ENCODE measurements around the gene MYH11.

GRCh38 chr16:15790458-15790857 lies 66.4 kb downstream of the MYH11 start:
- TF ChIP-seq CTCF (IDR thresholded peaks at IDR 0.05): no peak
- TF ChIP-seq POLR2A (IDR thresholded peaks at IDR 0.05): no peak

Data from esophagus squamous epithelium (tissue), 4 donors.